GM23248 (cell line): ENCODE measurements around the gene ARMH3.

ENCODE experiments used
- EZH2 ChIP-seq: fragments of 200-600 bp; sonication (generic); IDR thresholded peaks from 2 replicates; pipeline ENCODE4 v1.6.1; 2018; ENCODE audit warnings: antibody characterized with exemption, mild to moderate bottlenecking; ENCODE audit not compliant: insufficient read depth, poor library complexity, severe bottlenecking
- EZH2phosphoT487 ChIP-seq: fragments of 200-600 bp; sonication (generic); IDR thresholded peaks from 2 replicates; pipeline ENCODE4 v1.6.1; 2018; ENCODE audit warnings: antibody characterized with exemption, moderate library complexity, mild to moderate bottlenecking, low read depth; ENCODE audit not compliant: insufficient read depth

- TF ChIP-seq EZH2phosphoT487 (no peak), EZH2 (no peak)
Measured at GRCh38 chr10:101818119-101818871, 237.7 kb downstream of the ARMH3 start, which contains the start of gene OGA.
